Amniotic epithelial cell (primary cell): Measurements from ENCODE around the gene CRYGD.

Source experiments
- DNase-seq: peaks from one replicate; pipeline ENCODE4 v3.0.0-alpha.2; 2010; ENCODE audit warnings: low read depth

The CRYGD gene

DNA sequence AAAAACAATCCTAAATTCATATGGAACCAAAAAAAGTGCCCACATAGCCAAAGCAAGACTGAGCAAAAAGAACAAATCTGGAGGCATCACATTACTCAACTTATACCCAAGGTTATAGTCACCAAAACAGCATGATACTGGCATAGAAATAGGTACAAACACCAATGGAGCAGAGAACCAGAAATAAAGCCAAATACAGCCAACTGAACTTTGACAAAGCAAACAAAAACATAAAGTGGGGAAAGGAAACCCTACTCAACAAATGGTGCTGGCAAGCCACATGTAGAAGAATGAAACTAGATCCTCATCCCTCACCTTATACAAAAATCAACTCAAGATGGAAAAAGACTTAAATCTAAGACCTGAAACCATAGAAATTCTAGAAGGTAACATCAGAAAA, 40.5 kb downstream of the CRYGD start:
- no peak for DNase-seq

DNA sequence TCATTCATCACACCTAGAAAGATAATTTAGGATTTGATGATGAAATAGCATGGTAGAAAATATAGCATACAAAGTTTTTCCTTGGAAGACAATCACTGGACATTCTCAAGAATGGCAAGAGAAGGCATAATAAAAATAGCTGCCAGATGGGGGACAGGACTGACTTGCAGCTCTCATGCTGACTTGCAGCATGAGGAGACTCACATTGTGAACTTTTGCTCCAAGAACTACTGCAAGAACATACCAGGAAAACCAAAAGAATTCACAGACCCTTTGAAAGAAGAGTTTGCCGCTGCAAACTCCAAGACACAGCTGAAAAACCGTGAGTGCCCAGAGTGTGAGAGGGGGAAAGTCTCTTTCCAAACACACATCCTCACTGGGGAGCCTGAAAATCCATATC, 47.0 kb downstream of the CRYGD start:
- DNase-seq, result peak; percentile 59

DNA sequence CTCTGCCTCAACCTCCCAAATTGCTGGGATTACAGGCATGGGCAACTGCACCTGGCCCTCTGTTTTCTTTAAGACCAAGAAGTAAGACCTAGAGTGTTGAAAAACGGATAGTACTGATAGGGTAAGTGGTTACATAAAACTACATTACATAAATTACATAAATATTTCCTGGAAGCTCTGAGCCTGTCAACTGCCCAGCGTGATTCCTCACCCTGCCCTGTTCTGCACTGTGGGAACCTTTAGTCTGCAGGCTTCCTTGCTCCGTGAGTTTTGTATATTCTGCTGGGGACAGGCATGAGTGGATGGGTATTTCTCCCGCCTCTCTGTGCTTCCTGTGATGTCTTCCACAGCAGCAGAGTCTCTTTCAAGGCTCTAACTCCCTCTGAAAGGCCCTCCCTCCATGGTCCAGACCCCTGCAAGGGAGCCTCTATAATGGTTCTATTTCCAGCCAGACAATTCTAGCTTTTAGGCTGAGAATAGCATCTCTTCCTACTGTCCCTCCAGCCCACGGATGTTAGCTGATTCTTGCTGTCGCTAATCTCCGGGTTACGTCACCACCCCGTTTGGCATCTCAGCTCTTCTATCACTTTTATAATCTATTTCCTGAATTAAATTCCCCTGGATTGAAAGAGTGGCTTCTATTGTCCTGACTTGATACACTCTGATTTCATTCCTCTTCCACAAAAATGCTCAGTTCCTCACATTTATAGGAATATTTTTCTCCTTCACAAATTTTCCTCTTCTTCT, 49.5 kb downstream of the CRYGD start:
- peak; percentile 21 for DNase-seq

DNA sequence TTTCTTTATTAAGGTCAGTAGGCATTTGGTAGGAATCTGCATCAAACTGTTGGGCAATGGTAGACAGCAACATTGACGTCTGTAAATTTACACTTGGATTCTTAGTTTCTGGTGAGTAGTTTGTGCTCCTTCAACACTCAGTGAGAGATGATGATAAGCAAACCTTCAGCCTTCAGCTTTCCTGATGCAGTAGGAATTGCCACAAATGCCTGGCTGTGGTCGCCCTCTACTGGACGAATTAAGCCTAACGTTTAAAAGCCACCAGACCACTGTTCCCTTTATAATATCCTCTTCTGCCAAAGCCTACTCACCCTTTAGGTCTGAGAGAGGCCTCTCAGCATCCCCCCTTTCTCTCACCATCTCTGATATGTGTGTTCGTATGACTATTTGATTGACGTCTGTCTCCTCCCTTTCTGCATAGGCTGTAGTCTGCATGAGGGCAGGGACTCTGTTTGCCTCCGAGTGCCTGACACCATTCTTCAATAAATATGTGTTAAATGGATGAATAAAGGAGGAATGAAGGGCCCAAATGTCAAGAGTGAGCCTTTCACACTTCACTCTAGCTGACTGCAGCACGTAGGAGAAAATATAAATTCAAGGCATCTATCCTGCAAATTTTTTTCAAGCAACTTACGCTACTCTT, 52.0 kb downstream of the CRYGD start:
- peak; percentile 70 for DNase-seq
